Peyer's patch (tissue), 4 donors: ENCODE data around the gene SOCS1. TPM values are rescaled to one million over a fixed set of nuclear protein-coding genes. Genes with fewer than 3 reads are reported as not detected.

Source experiments
- DNase-seq, 3 donors: peaks; one replicate each; pipeline ENCODE4 v3.0.0-alpha.2; 2017 to 2019
- H3K27ac ChIP-seq, 4 donors: fragments of 200-600 bp; sonication (generic); one replicate each; pipeline ENCODE4 v1.5.1; 2016 to 2019
- H3K27me3 ChIP-seq, 2 donors: fragments of 200-600 bp; sonication (generic); one replicate each; pipeline ENCODE4 v1.5.1; 2019
- H3K36me3 ChIP-seq, 3 donors: fragments of 200-600 bp; sonication (generic); one replicate each; pipeline ENCODE4 v1.5.1; 2016 to 2019
- H3K4me1 ChIP-seq, 4 donors: fragments of 200-600 bp; sonication (generic); one replicate each; pipeline ENCODE4 v1.5.1; 2016 to 2019
- H3K4me3 ChIP-seq, 4 donors: fragments of 200-600 bp; sonication (generic); 1 replicate in 3 of 4; 2 replicates in 1 of 4; pipeline ENCODE4 v1.5.1; 2016 to 2019; ENCODE audit warnings: mild to moderate bottlenecking in 1 of 4
- H3K9me3 ChIP-seq, 4 donors: fragments of 200-600 bp; sonication (generic); one replicate each; pipeline ENCODE4 v1.5.1; 2016 to 2019; ENCODE audit warnings: mild to moderate bottlenecking in 1 of 4
- POLR2A ChIP-seq, 2 donors: fragments of 450-650 bp; IDR thresholded peaks; one replicate each; pipeline ENCODE4 v1.5.1; 2017; ENCODE audit warnings: antibody characterized with exemption in 2 of 2, mild to moderate bottlenecking in 2 of 2, moderate library complexity in 2 of 2
- total RNA-seq, 4 donors: library from RNA; depleted of rRNA; stranded (reverse); fragments of >200 nt; gene quantifications; one replicate each; pipeline ENCODE4 v1.1.0, GENCODE V29; 2016
- TF ChIP-seq, protein P1 (sequence below), 6 experiments: fragments of 450-650 bp in 4 of 6; fragments of 200-600 bp in 2 of 6; sonication (generic) in 1 of 6; IDR thresholded peaks; one replicate each; pipeline ENCODE4 v1.5.1; 2017 to 2019; ENCODE audit warnings: antibody characterized with exemption in 6 of 6, mild to moderate bottlenecking in 3 of 6, moderate library complexity in 1 of 6

The SOCS1 gene
- total RNA-seq, 4 donors from 2014 or later, result 8.7 to 19.0 (median 15.3) TPM

DNA sequence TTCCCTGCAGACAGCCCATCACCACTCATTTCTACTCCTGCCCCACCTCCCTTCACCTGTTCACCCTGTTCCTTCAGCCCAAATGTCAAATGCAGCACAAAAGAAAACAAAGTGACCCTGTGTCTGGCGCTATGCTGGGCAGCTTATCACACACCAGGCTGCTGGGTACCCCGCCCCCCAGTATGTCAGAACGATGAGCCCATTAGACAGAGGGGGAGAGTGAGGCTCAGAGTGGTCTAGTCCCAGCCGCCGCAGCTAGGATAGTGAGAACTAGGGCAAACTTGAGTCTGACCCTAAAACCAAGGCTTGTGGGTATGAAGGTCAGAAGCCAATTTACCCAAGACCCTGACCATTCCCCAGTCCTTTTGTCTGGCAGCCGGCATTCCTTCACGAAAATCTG lies 9.1 kb upstream of the SOCS1 start:
- Histone ChIP-seq H3K27ac (no peak overlapping the region), H3K36me3 (no peaks in the 10 kb centered on the region), H3K9me3 (no peaks in the 10 kb centered on the region), H3K27me3 (no peaks in the 10 kb centered on the region), H3K4me1 (peaks cover 0 to 8% (median 4%) of the 10 kb centered on the region in 4 donors), H3K4me3 (no peak overlapping the region)
- DNase-seq, result no peak
- no peak for TF ChIP-seq POLR2A (IDR thresholded peaks at IDR 0.05)
- TF ChIP-seq, protein P1, sequence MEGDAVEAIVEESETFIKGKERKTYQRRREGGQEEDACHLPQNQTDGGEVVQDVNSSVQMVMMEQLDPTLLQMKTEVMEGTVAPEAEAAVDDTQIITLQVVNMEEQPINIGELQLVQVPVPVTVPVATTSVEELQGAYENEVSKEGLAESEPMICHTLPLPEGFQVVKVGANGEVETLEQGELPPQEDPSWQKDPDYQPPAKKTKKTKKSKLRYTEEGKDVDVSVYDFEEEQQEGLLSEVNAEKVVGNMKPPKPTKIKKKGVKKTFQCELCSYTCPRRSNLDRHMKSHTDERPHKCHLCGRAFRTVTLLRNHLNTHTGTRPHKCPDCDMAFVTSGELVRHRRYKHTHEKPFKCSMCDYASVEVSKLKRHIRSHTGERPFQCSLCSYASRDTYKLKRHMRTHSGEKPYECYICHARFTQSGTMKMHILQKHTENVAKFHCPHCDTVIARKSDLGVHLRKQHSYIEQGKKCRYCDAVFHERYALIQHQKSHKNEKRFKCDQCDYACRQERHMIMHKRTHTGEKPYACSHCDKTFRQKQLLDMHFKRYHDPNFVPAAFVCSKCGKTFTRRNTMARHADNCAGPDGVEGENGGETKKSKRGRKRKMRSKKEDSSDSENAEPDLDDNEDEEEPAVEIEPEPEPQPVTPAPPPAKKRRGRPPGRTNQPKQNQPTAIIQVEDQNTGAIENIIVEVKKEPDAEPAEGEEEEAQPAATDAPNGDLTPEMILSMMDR (IDR thresholded peaks at IDR 0.05), result no peak

DNA sequence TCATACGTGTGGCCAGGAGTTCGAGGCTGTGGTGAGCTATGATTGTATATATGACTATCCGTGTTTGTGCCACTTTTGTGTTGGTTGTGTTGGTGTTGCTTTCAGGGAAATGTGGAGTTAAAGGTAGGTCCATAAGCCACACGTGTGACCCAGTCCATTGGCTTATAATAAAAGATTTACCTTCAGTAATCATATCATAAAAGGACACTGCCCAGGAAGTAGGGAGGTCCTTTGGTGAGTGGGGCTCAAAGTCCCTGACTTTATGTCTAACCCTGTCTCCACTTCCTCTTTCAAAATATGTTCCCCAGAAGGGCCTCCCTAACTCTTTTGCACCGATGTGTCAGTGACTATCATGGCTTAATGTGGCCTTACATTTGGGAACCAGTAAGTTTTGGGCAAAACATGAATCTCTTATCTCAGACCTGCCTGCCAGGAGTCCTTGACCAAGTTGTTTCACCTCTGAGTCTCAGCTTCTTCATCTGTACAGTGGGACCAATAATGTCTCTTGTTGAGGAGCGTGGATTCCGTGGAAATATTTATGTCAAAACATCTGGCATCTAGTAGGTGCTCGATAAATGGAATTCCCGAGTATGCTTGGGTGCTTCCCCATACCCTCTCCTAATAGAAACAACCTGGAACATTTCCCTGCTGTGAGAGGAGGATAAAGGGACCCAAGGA lies 8.3 kb upstream of the SOCS1 start:
- H3K9me3 ChIP-seq, result no peaks in the 10 kb centered on the region
- H3K27ac ChIP-seq, result peak overlapping the region in 2 of 4 donors; percentile 25 to 29
- H3K4me1 ChIP-seq, result peaks cover under 1 to 12% (median 5%) of the 10 kb centered on the region in 4 donors
- DNase-seq, result no peak
- no peaks in the 10 kb centered on the region for H3K27me3 ChIP-seq
- H3K4me3 ChIP-seq, result no peak overlapping the region
- no peaks in the 10 kb centered on the region for H3K36me3 ChIP-seq
- TF ChIP-seq, protein P1 (IDR thresholded peaks at IDR 0.05), result no peak
- TF ChIP-seq POLR2A (IDR thresholded peaks at IDR 0.05), result no peak

DNA sequence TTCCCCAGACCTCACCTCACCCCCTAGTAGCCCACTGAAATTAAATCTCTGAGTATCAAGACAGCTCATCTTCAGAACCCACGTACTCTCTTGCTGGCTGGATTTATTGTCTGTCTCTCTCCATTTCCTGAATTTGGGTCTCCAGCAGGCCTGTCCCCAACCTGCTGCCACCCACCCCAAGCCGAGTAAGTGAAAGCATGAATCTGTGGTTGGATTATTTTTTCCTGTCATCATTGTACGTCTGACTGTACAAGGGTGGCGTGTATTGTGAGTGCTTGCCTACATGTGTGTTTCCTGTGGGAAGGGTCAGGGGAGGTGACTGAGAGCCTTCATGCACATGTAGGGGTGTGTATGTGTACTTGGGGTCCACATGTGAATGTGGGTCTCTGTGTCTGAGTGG lies 7.7 kb upstream of the SOCS1 start:
- DNase-seq, result no peak
- H3K27me3 ChIP-seq, result no peaks in the 10 kb centered on the region
- H3K36me3 ChIP-seq, result no peaks in the 10 kb centered on the region
- H3K9me3 ChIP-seq, result no peaks in the 10 kb centered on the region
- H3K4me3 ChIP-seq, result no peak overlapping the region
- H3K27ac ChIP-seq, result peak overlapping the region in 2 of 4 donors; percentile 25 to 29
- peaks cover 2 to 18% (median 9%) of the 10 kb centered on the region in 4 donors for H3K4me1 ChIP-seq
- TF ChIP-seq, protein P1 (IDR thresholded peaks at IDR 0.05), result no peak
- TF ChIP-seq POLR2A (IDR thresholded peaks at IDR 0.05), result no peak

DNA sequence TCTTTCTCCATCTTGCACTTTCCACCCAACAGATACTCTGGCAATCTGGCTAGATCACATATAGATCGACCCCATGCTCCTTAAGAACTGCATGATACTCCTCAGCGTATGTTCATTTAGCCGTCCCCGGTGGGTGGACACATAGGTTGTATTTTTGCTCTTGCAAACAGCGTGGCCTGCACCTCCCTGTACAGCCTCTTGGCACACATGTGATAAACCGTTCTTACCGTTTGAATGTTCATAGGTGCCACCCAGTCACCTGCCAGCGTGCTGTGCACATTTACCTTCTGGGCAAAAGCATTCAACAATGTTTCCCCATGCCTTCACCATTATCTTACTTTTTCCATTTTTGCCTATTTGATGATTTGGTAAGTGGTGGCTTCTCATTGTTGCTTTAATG lies 6.9 kb upstream of the SOCS1 start:
- no peak overlapping the region for H3K27ac ChIP-seq
- no peaks in the 10 kb centered on the region for H3K9me3 ChIP-seq
- TF ChIP-seq, protein P1 (IDR thresholded peaks at IDR 0.05), result peak in 2 of 6 experiments; percentile 4 to 16
- TF ChIP-seq POLR2A (IDR thresholded peaks at IDR 0.05), result no peak
- no peak for DNase-seq
- peaks cover 2 to 26% (median 12%) of the 10 kb centered on the region in 4 donors for H3K4me1 ChIP-seq
- no peak overlapping the region for H3K4me3 ChIP-seq
- no peaks in the 10 kb centered on the region for H3K27me3 ChIP-seq
- H3K36me3 ChIP-seq, result no peaks in the 10 kb centered on the region

DNA sequence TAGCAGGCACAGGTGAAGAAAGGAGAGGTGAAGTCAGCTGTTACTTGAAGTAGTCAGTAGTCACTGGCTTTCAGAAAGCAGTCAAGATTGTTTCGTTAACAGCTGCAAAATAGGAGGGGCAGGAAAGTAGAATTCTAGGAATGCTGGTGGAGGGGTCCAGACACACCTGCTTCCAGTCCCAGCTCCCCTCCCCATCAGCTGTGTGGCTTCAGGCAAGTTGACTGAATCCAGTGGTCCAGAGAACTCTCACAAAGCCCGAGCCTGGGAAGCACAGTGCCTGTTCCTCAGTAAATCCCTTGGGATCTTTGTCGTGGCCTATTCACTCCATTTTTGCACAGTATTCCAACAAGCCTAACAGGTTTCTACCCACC lies 4.6 kb upstream of the SOCS1 start:
- DNase-seq, result no peak
- H3K36me3 ChIP-seq, result no peaks in the 10 kb centered on the region
- no peaks in the 10 kb centered on the region for H3K27me3 ChIP-seq
- TF ChIP-seq, protein P1 (IDR thresholded peaks at IDR 0.05), result no peak
- no peak for TF ChIP-seq POLR2A (IDR thresholded peaks at IDR 0.05)
- no peaks in the 10 kb centered on the region for H3K9me3 ChIP-seq
- no peak overlapping the region for H3K27ac ChIP-seq
- no peak overlapping the region for H3K4me3 ChIP-seq
- H3K4me1 ChIP-seq, result peaks cover 5 to 40% (median 16%) of the 10 kb centered on the region in 4 donors
